IMR-90 (cell line): ENCODE data around the gene ZNF19. TPM values are rescaled to one million over a fixed set of nuclear protein-coding genes. Genes with fewer than 3 reads are reported as not detected.

Experiments
- ATAC-seq: fragments of 200-7000 bp; cut with Tn5 transposase; 2 replicates; pipeline ENCODE4 v1.9.1; 2020; ENCODE audit warnings: low read depth, mild to moderate bottlenecking, moderate library complexity
- BruUV-seq: library from RNA; stranded (reverse); fragments of 400-500 nt; replicated peaks from 2 replicates; lab custom pipeline; 2021; lab: Mats Ljungman, UMichigan
- CTCF ChIA-PET: fragments of 300-600 bp; formaldehyde crosslinking; extraction: SDS; loops from one replicate; lab custom pipeline; 2021; ENCODE audit warnings: antibody characterized with exemption; lab: Yijun Ruan, JAX
- POLR2A ChIA-PET: fragments of 300-600 bp; sonication (Branson Sonifier 250); formaldehyde crosslinking; loops from one replicate; lab custom pipeline; 2022; ENCODE audit warnings: antibody characterized with exemption; ENCODE audit not compliant: unreplicated experiment; lab: Charles Lee
- DNase-seq: peaks from one replicate; pipeline ENCODE4 v3.0.0; 2013
- H2AFZ ChIP-seq: replicated peaks from 2 replicates; pipeline ENCODE3; 2013; ENCODE audit warnings: low read length, mild to moderate bottlenecking; ENCODE audit not compliant: poor library complexity
- H2AK5ac ChIP-seq: 2 replicates; pipeline ENCODE4 v1.6.1; 2013; ENCODE audit warnings: low read depth, low read length, inconsistent platforms
- H2AK9ac ChIP-seq: replicated peaks from 2 replicates; pipeline ENCODE3; 2013; ENCODE audit warnings: mild to moderate bottlenecking, low read depth, low read length, moderate library complexity; ENCODE audit not compliant: poor library complexity
- H2BK120ac ChIP-seq: 2 replicates; pipeline ENCODE4 v1.6.1; 2013; ENCODE audit warnings: low read depth, low read length, inconsistent platforms
- H2BK15ac ChIP-seq: 3 replicates; pipeline ENCODE4 v1.6.1; 2013; ENCODE audit warnings: low read depth, low read length, inconsistent platforms
- H2BK20ac ChIP-seq: 2 replicates; pipeline ENCODE4 v1.6.1; 2013; ENCODE audit warnings: low read depth, mild to moderate bottlenecking, inconsistent platforms, low read length, moderate library complexity
- H2BK5ac ChIP-seq: 2 replicates; pipeline ENCODE4 v1.6.1; 2013; ENCODE audit warnings: mild to moderate bottlenecking, low read depth, low read length, inconsistent platforms; ENCODE audit not compliant: poor library complexity, severe bottlenecking
- H3K14ac ChIP-seq: replicated peaks from 2 replicates; pipeline ENCODE4 v1.6.1; 2013; ENCODE audit warnings: low read depth, low read length, inconsistent platforms
- H3K18ac ChIP-seq: 2 replicates; pipeline ENCODE4 v1.6.1; 2013; ENCODE audit warnings: low read depth, low read length, control low read depth
- H3K23ac ChIP-seq: 2 replicates; pipeline ENCODE4 v1.6.1; 2013; ENCODE audit warnings: low read depth, low read length, inconsistent platforms
- H3K27ac ChIP-seq: 2 replicates; pipeline ENCODE4 v1.5.1; 2013; ENCODE audit warnings: mild to moderate bottlenecking, control low read depth, low read length; ENCODE audit not compliant: insufficient read depth
- H3K27me3 ChIP-seq: 2 replicates; pipeline ENCODE4 v1.6.1; 2013; ENCODE audit warnings: low read length; ENCODE audit not compliant: control insufficient read depth, insufficient read depth
- H3K36me3 ChIP-seq: 2 replicates; pipeline ENCODE4 v1.6.1; 2013; ENCODE audit warnings: low read length, mixed read lengths; ENCODE audit not compliant: control insufficient read depth, insufficient read depth
- H3K4ac ChIP-seq: 2 replicates; pipeline ENCODE4 v1.6.1; 2013; ENCODE audit warnings: low read depth, low read length, inconsistent platforms
- H3K4me1 ChIP-seq: 2 replicates; pipeline ENCODE4 v1.6.1; 2013; ENCODE audit warnings: low read length, mixed read lengths; ENCODE audit not compliant: control insufficient read depth, insufficient read depth
- H3K4me2 ChIP-seq: 2 replicates; pipeline ENCODE4 v1.6.1; 2013; ENCODE audit warnings: low read depth, mild to moderate bottlenecking, control low read depth, low read length, moderate library complexity
- H3K4me3 ChIP-seq: 2 replicates; pipeline ENCODE4 v1.5.1; 2013; ENCODE audit warnings: low read depth, mild to moderate bottlenecking, control low read depth, low read length, moderate library complexity; ENCODE audit not compliant: insufficient read depth
- H3K56ac ChIP-seq: 2 replicates; pipeline ENCODE4 v1.6.1; 2013; ENCODE audit warnings: low read length, inconsistent platforms; ENCODE audit not compliant: insufficient read depth; ENCODE audit errors: extremely low read depth
- H3K79me1 ChIP-seq, 2 experiments: 2 replicates each; pipeline ENCODE4 v1.6.1; 2013; ENCODE audit warnings: low read length in 2 of 2, inconsistent platforms in 1 of 2, low read depth in 1 of 2
- H3K9ac ChIP-seq: 2 replicates; pipeline ENCODE4 v1.6.1; 2013; ENCODE audit warnings: low read depth, low read length, control low read depth
- H3K9me1 ChIP-seq: 2 replicates; pipeline ENCODE4 v1.6.1; 2013; ENCODE audit warnings: low read length, inconsistent platforms; ENCODE audit not compliant: insufficient read depth
- H3K9me3 ChIP-seq: 2 replicates; pipeline ENCODE4 v1.6.1; 2013; ENCODE audit warnings: low read length; ENCODE audit not compliant: control insufficient read depth, insufficient read depth
- H4K20me1 ChIP-seq: 2 replicates; pipeline ENCODE4 v1.6.1; 2013; ENCODE audit warnings: low read length, inconsistent platforms; ENCODE audit not compliant: insufficient read depth
- H4K5ac ChIP-seq: 2 replicates; pipeline ENCODE4 v1.6.1; 2013; ENCODE audit warnings: mild to moderate bottlenecking, low read depth, low read length, control low read depth
- H4K8ac ChIP-seq, 2 experiments: 2 replicates each; pipeline ENCODE4 v1.6.1; 2013; ENCODE audit warnings: low read depth in 2 of 2, low read length in 2 of 2, control low read depth in 1 of 2, inconsistent platforms in 1 of 2
- H4K91ac ChIP-seq: 2 replicates; pipeline ENCODE4 v1.6.1; 2013; ENCODE audit warnings: low read depth, low read length, inconsistent platforms; ENCODE audit not compliant: insufficient read depth
- CEBPB ChIP-seq: IDR thresholded peaks from 2 replicates; pipeline ENCODE4 v1.6.1; 2012; ENCODE audit warnings: low read depth, low read length, improper control_type of control experiment
- CHD1 ChIP-seq: IDR thresholded peaks from 2 replicates; pipeline ENCODE4 v1.6.1; 2012; ENCODE audit warnings: low read depth, low read length, improper control_type of control experiment
- MAFK ChIP-seq: IDR thresholded peaks from 2 replicates; pipeline ENCODE4 v1.6.1; 2012; ENCODE audit warnings: low read depth, low read length, improper control_type of control experiment
- MAZ ChIP-seq: IDR thresholded peaks from 2 replicates; pipeline ENCODE4 v1.6.1; 2012; ENCODE audit warnings: low read depth, mild to moderate bottlenecking, low read length, improper control_type of control experiment, moderate library complexity, borderline replicate concordance
- MXI1 ChIP-seq: IDR thresholded peaks from 2 replicates; pipeline ENCODE4 v1.6.1; 2012; ENCODE audit warnings: low read depth, mild to moderate bottlenecking, low read length, moderate library complexity, borderline replicate concordance
- NFE2L2 ChIP-seq: fragments of 150-350 bp; IDR thresholded peaks from 2 replicates; pipeline ENCODE4 v1.6.1; 2016; ENCODE audit warnings: low read depth, mild to moderate bottlenecking, low read length
- POLR2A ChIP-seq: IDR thresholded peaks from 2 replicates; pipeline ENCODE4 v1.6.1; 2012; ENCODE audit warnings: mild to moderate bottlenecking, low read depth, low read length
- RAD21 ChIP-seq: IDR thresholded peaks from 2 replicates; pipeline ENCODE4 v1.6.1; 2012; ENCODE audit warnings: low read length, improper control_type of control experiment
- RFX5 ChIP-seq: IDR thresholded peaks from 2 replicates; pipeline ENCODE4 v1.8.0; 2012; ENCODE audit warnings: low read depth, mild to moderate bottlenecking, low read length, moderate library complexity
- SMC3 ChIP-seq: fragments of 150-350 bp; IDR thresholded peaks from 2 replicates; pipeline ENCODE4 v1.6.1; 2016; ENCODE audit warnings: low read depth, mild to moderate bottlenecking, antibody characterized with exemption, low read length, moderate library complexity
- USF2 ChIP-seq: fragments of 150-350 bp; IDR thresholded peaks from 2 replicates; pipeline ENCODE4 v1.6.1; 2017; ENCODE audit warnings: mild to moderate bottlenecking, antibody characterized with exemption, low read length, low read depth
- WGBS, 2 experiments: methylation state at CpG; one replicate each; pipeline versions ENCODE4 v1.1.5 to v1.1.7; 2013; ENCODE audit warnings: missing lambda C conversion rate in 2 of 2; ENCODE audit not compliant: insufficient read length in 1 of 2; ENCODE audit errors: extremely low coverage in 2 of 2; 5-methylcytosine and 5-hydroxymethylcytosine counted together
- dilution Hi-C: fragments of 300-500 bp; cut with HindIII; formaldehyde crosslinking; loops from one replicate; pipeline ENCODE4 v1.14.3; 2018; ENCODE audit warnings: low sequenced_read_pairs; ENCODE audit not compliant: unreplicated experiment
- in situ Hi-C: fragments of 300-500 bp; cut with MboI; formaldehyde crosslinking; loops from 3 replicates; pipeline ENCODE4 v1.14.3; 2019; ENCODE audit warnings: low sequenced_read_pairs, inconsistent platforms, mixed read lengths
- intact Hi-C: fragments of 100-400 bp; cut with micrococcal nuclease; formaldehyde crosslinking; loops from 2 replicates; pipeline ENCODE4 v1.10.0; 2022
- polyA plus RNA-seq, 3 experiments: library from polyadenylated mRNA; depleted of rRNA; stranded (reverse); fragments of >200 nt; gene quantifications; 2 replicates each; pipeline ENCODE4 v1.2.3, GENCODE V29; 2012; ENCODE audit warnings: low replicate concordance in 1 of 3
- total RNA-seq: library from RNA; depleted of rRNA; stranded (reverse); fragments of >200 nt; gene quantifications from 2 replicates; pipeline ENCODE4 v1.2.3, GENCODE V29; 2012
- TF ChIP-seq, protein P1 (sequence below): conservative IDR thresholded peaks from 2 replicates; pipeline ENCODE4 v1.5.1; 2012; ENCODE audit warnings: mild to moderate bottlenecking, low read depth, low read length, improper control_type of control experiment
- TF ChIP-seq, protein P2 (sequence below): fragments of 150-350 bp; IDR thresholded peaks from 2 replicates; pipeline ENCODE4 v1.6.1; 2016; ENCODE audit warnings: low read depth, mild to moderate bottlenecking, low read length, moderate library complexity, borderline replicate concordance

ZNF19 gene
- total and polyA plus RNA-seq, 2 of the 4 experiments (the other 2 are of a cell fraction): 0.89 to 2.9 TPM

GRCh38 chr16:71428883-71429282, 60.2 kb downstream of the ZNF19 start:
- dilution Hi-C loops: no loop called here
- Histone ChIP-seq H2BK120ac (no peak overlapping the region), H3K9me1 (no peaks in the 10 kb centered on the region), H4K91ac (no peak overlapping the region), H2BK5ac (no peak overlapping the region), H3K79me1 (no peaks in the 10 kb centered on the region), H3K27ac (no peak overlapping the region), H3K4me1 (no peaks in the 10 kb centered on the region), H3K36me3 (no peaks in the 10 kb centered on the region), H3K56ac (no peak overlapping the region), H3K4ac (no peak overlapping the region), H4K20me1 (no peaks in the 10 kb centered on the region), H2AFZ (no peak overlapping the region), H2BK15ac (no peak overlapping the region), H3K4me2 (no peak overlapping the region), H3K27me3 (peaks cover 18% of the 10 kb centered on the region), H3K14ac (no peak overlapping the region), H2BK20ac (no peak overlapping the region), H2AK9ac (no peak overlapping the region), H3K9me3 (no peaks in the 10 kb centered on the region), H3K18ac (no peak overlapping the region), H4K8ac (no peak overlapping the region), H3K23ac (no peak overlapping the region), H3K9ac (no peak overlapping the region), H4K5ac (no peak overlapping the region), H2AK5ac (no peak overlapping the region), H3K4me3 (no peak overlapping the region)
- intact Hi-C loops: no loop called here
- ChIA-PET CTCF (no interaction called here), POLR2A (no interaction called here)
- TF ChIP-seq MXI1 (no peak), RAD21 (no peak), MAFK (no peak), USF2 (no peak), NFE2L2 (no peak), SMC3 (no peak), MAZ (no peak), CEBPB (no peak), POLR2A (no peak), RFX5 (no peak), CHD1 (no peak)
- TF ChIP-seq, protein P1, sequence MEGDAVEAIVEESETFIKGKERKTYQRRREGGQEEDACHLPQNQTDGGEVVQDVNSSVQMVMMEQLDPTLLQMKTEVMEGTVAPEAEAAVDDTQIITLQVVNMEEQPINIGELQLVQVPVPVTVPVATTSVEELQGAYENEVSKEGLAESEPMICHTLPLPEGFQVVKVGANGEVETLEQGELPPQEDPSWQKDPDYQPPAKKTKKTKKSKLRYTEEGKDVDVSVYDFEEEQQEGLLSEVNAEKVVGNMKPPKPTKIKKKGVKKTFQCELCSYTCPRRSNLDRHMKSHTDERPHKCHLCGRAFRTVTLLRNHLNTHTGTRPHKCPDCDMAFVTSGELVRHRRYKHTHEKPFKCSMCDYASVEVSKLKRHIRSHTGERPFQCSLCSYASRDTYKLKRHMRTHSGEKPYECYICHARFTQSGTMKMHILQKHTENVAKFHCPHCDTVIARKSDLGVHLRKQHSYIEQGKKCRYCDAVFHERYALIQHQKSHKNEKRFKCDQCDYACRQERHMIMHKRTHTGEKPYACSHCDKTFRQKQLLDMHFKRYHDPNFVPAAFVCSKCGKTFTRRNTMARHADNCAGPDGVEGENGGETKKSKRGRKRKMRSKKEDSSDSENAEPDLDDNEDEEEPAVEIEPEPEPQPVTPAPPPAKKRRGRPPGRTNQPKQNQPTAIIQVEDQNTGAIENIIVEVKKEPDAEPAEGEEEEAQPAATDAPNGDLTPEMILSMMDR: no peak
- TF ChIP-seq, protein P2, sequence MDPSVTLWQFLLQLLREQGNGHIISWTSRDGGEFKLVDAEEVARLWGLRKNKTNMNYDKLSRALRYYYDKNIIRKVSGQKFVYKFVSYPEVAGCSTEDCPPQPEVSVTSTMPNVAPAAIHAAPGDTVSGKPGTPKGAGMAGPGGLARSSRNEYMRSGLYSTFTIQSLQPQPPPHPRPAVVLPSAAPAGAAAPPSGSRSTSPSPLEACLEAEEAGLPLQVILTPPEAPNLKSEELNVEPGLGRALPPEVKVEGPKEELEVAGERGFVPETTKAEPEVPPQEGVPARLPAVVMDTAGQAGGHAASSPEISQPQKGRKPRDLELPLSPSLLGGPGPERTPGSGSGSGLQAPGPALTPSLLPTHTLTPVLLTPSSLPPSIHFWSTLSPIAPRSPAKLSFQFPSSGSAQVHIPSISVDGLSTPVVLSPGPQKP: no peak
- ATAC-seq (no peak), DNase-seq (no peak)
- no TSS peak for BruUV-seq
- no CpG with 5 or more reads among the region's 2 CpGs for WGBS, 2 experiments
- in situ Hi-C loops: no loop called here
